ENCODE measurements around the gene NDUFB4.
"Not testable (repeated sequence)": the region's sequence is repeated elsewhere in the genome, so short reads cannot be mapped to it uniquely, and the experiment has no call there.

The NDUFB4 gene

DNA sequence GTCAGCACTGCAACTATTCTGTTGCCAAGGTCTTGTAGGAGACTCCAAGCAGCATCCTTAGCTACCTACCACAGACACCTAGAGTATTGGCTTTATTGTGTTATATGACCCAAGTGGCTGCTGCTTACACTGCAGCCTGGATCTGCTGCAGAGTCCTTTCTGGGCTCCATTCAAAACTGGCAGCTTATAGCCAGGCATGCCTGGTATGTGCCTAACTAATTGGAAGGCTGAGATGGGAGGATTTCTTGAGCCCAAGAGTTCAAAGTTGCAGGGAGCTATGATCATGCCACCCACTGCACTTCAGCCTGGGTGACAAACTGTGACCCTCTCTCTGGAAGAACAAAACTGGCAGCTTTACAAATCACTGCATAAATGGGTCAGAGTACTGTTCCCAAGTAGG, 8.6 kb downstream of the NDUFB4 start:
- H3K4me1 Mint-ChIP-seq (ENCODE audit: low read depth) = peaks cover 3% of the 10 kb centered on the region
- no peaks in the 10 kb centered on the region for H3K27me3 Mint-ChIP-seq (ENCODE audit: low read depth)
- no peaks in the 10 kb centered on the region for H3K9me3 Mint-ChIP-seq
- peaks cover 19% of the 10 kb centered on the region for H3K36me3 Mint-ChIP-seq (ENCODE audit: low read depth)
- H3K4me3 Mint-ChIP-seq = no peak overlapping the region
- H3K27ac Mint-ChIP-seq = no peak overlapping the region

DNA sequence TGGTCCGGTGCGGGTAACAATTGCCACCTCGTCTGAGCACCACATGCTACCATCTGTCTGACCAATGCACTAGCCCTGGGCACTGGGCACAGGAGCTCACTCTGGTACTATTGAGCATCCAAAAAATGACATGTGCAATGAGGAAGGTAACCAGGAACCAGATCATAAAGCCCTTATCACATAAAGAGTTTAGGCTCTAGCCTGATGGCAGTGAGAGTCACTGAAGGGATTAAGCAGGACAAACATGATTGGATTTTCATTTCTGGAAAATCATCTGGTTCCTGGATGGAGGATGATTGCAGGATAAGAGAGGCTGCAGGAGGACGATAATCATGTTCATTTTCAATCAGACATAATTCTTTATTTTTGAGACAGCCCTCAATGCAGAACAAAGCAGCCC, 12.4 kb downstream of the NDUFB4 start:
- Mint-ChIP-seq H3K4me1 (ENCODE audit: low read depth) (no peaks in the 10 kb centered on the region), H3K27me3 (ENCODE audit: low read depth) (peaks cover 5% of the 10 kb centered on the region), H3K36me3 (ENCODE audit: low read depth) (no peaks in the 10 kb centered on the region), H3K9me3 (no peaks in the 10 kb centered on the region), H3K4me3 (no peak overlapping the region), H3K27ac (no peak overlapping the region)

DNA sequence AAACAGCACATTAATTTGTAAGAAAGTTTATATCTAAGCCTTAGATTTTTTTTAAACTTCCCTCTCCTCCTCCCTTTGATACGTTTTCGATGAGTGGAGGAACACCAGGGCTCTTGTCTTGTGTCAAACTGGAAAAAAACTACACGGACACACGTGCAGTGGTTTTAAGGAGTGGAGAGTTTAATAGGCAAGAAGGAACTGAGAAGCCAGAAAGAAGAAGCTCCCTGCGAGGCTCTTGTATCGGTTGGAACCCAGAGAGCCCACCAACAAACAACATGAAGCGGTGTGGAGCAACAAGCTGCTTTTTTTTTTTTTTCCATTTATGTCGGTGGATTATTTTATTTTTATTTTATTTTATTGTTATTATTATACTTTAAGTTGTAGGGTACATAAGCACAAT, 18.6 kb downstream of the NDUFB4 start:
- H3K9me3 Mint-ChIP-seq = no peaks in the 10 kb centered on the region
- no peaks in the 10 kb centered on the region for H3K4me1 Mint-ChIP-seq (ENCODE audit: low read depth)
- no peaks in the 10 kb centered on the region for H3K36me3 Mint-ChIP-seq (ENCODE audit: low read depth)
- H3K27me3 Mint-ChIP-seq (ENCODE audit: low read depth) = peaks cover 6% of the 10 kb centered on the region
- no peak overlapping the region for H3K4me3 Mint-ChIP-seq
- no peak overlapping the region for H3K27ac Mint-ChIP-seq

DNA sequence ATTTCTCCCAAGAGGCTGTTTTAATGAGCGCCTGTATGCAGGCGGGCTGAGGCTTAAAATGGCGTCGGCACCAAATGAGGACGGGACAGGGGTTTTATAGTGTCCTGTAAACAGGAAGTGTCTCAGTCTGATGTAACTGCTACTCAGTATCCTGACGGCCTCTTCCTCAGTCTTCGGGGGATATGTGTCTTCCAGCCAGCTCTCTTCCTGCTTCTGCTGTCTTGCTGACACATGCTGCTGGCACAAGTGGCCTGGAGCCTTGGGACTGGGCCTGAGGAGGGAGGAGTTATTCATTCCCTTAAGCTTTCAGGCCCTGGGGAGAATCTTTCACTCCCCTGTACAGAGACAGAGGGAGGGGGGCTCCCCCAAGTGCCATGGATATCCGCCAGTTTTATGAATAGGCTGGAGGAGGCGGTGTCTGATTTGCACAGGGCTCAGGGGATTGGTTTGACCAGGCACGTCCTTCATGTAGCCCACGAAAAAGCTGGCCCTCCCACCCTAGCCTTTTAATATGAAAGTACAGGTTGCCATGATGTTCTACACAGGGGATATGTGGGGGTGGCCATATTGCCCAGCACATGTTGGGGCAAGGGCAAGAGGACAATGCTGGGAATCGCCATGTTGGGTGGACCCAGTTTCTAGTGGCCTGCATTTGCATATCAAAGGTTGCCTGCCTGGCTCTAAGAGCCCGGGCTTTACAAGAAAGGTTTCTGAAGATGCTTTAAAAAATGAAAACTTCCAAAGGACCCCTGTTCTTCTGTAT, 19.9 kb downstream of the NDUFB4 start:
- H3K4me1 Mint-ChIP-seq (ENCODE audit: low read depth) = no peaks in the 10 kb centered on the region
- peaks cover 6% of the 10 kb centered on the region for H3K27me3 Mint-ChIP-seq (ENCODE audit: low read depth)

DNA sequence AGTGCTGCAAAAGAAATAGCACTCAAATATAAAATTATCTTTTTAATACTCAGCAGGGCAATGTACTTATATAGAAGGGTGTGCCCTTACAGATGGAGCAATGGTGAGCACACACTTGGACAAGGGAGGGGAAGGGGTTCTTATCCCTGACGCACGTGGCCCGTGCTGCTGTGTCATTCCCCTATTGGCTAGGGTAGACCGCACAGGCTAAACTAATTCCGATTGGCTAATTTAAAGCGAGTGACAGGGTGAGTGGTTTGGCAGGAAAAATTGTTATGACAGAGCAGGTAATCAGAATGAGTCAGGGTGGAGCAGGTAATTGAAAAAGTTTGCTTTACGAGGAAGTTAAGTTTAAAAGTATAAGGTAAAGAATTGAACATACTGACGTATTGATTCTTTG, 20.6 kb downstream of the NDUFB4 start:
- not testable (repeated sequence) for H3K4me3 Mint-ChIP-seq; H3K36me3 Mint-ChIP-seq (ENCODE audit: low read depth); H3K27ac Mint-ChIP-seq; H3K27me3 Mint-ChIP-seq (ENCODE audit: low read depth); H3K9me3 Mint-ChIP-seq; H3K4me1 Mint-ChIP-seq (ENCODE audit: low read depth)

More for the DNA sequence above, 19.9 kb downstream of the NDUFB4 start:
- H3K36me3 Mint-ChIP-seq (ENCODE audit: low read depth) = no peaks in the 10 kb centered on the region
- H3K9me3 Mint-ChIP-seq = no peaks in the 10 kb centered on the region
- no peak overlapping the region for H3K4me3 Mint-ChIP-seq
- no peak overlapping the region for H3K27ac Mint-ChIP-seq

DNA sequence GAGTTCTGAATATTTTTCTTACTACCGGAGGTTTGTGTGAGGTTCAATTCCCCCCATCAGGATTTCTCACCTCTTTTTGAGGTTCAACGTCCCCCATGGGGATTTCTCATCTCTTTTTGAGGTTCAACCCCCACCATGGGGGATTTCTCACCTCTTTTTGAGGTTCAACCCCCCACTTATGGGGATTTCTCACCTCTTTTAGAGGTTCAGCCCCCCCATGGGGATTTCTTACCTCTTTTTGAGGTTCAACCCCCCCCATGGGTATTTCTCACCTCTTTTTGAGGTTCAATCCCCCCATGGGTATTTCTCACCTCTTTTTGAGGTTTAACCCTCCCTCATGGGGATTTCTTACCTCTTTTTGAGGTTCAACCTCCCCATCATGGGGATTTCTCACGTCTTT, 26.3 kb downstream of the NDUFB4 start:
- no peak overlapping the region for H3K27ac Mint-ChIP-seq
- peaks cover 17% of the 10 kb centered on the region for H3K9me3 Mint-ChIP-seq
- H3K4me3 Mint-ChIP-seq = no peak overlapping the region
- H3K36me3 Mint-ChIP-seq (ENCODE audit: low read depth) = no peaks in the 10 kb centered on the region
- no peaks in the 10 kb centered on the region for H3K4me1 Mint-ChIP-seq (ENCODE audit: low read depth)
- no peaks in the 10 kb centered on the region for H3K27me3 Mint-ChIP-seq (ENCODE audit: low read depth)

DNA sequence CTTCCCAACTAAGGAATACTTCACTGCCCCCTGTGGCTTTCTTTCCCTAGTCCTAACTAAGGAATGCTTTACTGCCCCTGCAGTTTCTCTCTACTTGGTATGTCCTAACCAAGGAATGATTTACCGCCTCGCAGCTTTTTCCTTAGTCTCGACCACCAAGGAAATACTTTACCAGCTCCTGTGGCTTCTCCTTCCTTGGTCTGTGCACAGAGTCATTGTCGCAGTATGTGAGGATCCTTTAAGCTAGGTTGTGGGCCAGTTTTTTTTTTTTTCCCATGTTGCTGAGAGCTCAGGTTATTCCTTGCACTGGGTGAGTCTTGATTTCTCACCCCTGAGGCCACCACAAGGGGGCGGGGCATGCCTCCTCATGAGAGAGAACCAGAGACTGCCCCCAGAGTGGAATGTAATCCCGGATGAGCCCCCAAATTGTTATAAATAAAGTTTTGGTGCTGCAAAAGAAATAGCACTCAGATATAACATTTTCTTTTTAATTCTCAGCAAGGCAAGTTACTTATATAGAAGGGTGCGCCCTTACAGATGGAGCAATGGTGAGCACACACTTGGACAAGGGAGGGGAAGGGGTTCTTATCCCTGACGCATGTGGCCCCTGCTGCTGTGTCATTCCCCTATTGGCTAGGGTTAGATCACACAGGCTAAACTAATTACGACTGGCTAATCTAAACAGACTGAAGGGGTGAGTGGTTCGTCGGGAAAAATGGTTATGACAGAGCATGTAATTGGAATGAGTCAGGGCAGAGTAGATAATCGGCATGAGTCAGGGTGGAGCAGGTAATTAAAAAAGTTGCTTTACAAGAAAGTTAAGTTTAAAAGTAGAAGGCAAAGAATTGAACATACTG, 27.0 kb downstream of the NDUFB4 start:
- H3K27ac Mint-ChIP-seq = no peak overlapping the region
- H3K27me3 Mint-ChIP-seq (ENCODE audit: low read depth) = no peaks in the 10 kb centered on the region
- H3K4me1 Mint-ChIP-seq (ENCODE audit: low read depth) = no peaks in the 10 kb centered on the region
- no peak overlapping the region for H3K4me3 Mint-ChIP-seq
- H3K36me3 Mint-ChIP-seq (ENCODE audit: low read depth) = no peaks in the 10 kb centered on the region
- peaks cover 17% of the 10 kb centered on the region for H3K9me3 Mint-ChIP-seq

DNA sequence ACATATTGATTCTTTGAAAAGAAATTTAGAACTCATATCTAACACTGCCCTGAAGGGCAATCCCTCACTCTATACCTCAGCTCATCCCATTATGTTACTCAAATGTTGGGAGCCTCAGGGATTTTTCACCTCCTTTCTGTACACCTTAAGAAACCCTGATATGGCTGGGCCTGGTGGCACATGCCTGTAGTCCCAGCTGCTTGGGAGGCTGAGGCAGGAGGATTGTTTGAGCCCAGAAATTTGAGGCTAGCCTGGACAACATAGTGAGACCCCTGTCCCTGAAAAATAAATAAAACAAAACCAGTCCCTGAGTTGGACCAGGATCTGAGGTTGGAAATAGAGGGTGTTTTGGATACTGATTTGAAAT, 27.6 kb downstream of the NDUFB4 start:
- Mint-ChIP-seq H3K36me3 (ENCODE audit: low read depth) (no peaks in the 10 kb centered on the region), H3K9me3 (peaks cover 17% of the 10 kb centered on the region), H3K4me3 (no peak overlapping the region), H3K27ac (no peak overlapping the region), H3K4me1 (ENCODE audit: low read depth) (no peaks in the 10 kb centered on the region), H3K27me3 (ENCODE audit: low read depth) (no peaks in the 10 kb centered on the region)

DNA sequence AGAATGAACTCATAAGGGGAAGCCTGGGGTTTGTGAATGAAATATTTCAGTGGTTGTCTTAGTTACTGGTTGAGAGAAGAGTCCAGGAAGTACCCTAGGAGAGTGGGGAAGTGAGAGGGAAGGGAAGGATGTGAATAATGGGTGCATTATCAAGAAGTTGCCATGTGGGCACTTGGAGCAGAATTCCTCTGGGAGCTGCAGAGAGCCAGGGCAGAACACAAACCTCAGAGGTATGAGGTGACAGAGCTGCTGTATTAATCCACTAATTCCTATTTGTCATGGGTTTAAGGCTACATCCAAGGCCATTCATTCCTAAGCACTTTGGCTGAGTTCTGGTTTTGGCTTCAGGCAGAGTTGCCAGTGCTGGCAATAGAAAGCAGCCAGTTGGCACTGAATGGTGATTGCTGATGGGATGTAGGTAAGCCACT, 29.0 kb downstream of the NDUFB4 start:
- no peak overlapping the region for H3K27ac Mint-ChIP-seq
- no peaks in the 10 kb centered on the region for H3K27me3 Mint-ChIP-seq (ENCODE audit: low read depth)
- H3K4me1 Mint-ChIP-seq (ENCODE audit: low read depth) = no peaks in the 10 kb centered on the region
- peaks cover 17% of the 10 kb centered on the region for H3K9me3 Mint-ChIP-seq
- no peaks in the 10 kb centered on the region for H3K36me3 Mint-ChIP-seq (ENCODE audit: low read depth)
- H3K4me3 Mint-ChIP-seq = no peak overlapping the region

DNA sequence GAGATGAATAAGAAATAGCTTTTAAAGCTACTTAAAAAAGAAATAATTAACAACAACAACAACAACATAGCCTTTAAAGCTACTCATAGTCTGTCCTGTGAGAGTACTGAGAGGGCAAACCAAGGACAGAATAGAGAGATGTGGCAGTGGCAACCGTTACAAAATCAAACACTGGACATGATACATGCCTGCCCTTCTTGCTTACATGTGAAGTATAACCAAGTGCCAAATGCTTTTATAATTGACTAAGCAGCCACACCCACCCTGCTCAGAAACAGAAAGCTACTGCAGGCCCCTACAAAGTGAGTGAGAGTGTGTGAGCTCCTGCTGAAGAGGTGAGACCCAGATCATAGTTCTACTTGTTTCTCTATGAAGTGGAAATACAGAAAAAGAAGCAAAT, 38.4 kb downstream of the NDUFB4 start:
- H3K9me3 Mint-ChIP-seq = no peaks in the 10 kb centered on the region
- H3K4me1 Mint-ChIP-seq (ENCODE audit: low read depth) = peaks cover under 1% of the 10 kb centered on the region
- no peak overlapping the region for H3K27ac Mint-ChIP-seq
- peaks cover 3% of the 10 kb centered on the region for H3K27me3 Mint-ChIP-seq (ENCODE audit: low read depth)
- H3K36me3 Mint-ChIP-seq (ENCODE audit: low read depth) = no peaks in the 10 kb centered on the region
- no peak overlapping the region for H3K4me3 Mint-ChIP-seq

DNA sequence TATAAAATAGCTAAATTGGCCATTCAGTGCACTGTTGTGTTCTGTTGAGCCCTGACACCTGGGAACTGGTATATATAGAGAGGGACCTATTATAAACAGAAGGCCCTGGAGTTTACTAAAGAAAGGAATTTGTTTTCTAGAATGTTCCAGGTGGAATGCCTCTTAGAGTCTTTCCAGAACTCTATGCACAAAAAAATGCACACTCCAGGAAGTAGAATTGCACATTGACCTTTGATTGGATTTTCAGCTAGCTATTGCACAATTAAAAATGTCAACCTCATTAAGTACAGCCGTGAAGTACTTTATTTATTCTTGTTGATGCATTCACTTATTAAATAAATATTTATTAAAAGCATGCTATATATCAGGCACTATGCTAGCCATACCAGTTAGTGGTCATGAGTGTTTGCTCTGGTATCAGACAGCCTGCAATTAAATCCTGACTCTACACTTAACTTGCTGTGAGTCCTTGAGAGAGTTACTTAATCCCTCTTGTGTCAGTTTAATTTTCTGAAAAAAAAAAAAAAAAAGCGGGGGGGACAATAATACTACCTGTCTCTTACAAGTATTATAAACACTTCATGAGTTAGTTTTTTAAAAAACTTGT, 40.8 kb downstream of the NDUFB4 start:
- Mint-ChIP-seq H3K9me3 (no peaks in the 10 kb centered on the region), H3K4me1 (ENCODE audit: low read depth) (peaks cover 4% of the 10 kb centered on the region), H3K27me3 (ENCODE audit: low read depth) (peaks cover 3% of the 10 kb centered on the region), H3K36me3 (ENCODE audit: low read depth) (no peaks in the 10 kb centered on the region), H3K4me3 (no peak overlapping the region), H3K27ac (no peak overlapping the region)

DNA sequence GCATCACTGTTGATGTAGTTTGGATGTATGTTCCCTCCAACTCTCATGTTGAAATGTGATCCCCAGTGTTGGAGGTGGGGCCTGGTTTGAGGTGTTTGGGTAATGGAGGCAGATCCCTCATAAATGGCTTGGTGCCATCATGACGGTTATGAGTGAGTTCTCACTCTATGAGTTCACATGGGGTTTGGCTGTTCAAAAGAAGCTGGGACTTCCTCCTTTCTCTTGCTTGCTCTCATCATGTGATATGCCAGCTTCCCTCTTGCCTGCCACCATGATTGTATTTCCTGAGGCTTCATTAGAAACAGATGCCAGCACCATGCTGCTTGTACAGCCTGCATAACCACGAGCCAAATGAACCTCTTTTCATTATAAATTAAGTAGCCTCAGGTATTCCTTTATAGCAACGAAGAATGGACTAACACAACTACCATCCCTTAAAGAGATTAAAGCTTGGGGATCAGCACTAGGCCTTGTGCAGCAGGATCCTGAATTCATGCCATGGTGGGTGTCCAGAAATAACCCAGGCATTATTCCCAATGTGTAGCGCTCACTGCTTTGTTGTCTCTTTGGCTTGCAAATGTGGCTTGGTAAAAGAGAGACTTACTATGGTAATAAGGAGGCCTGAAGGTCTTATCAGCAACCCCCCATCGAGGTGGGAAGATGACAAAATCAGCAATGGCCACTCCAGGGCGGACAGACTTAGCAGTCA, 41.9 kb downstream of the NDUFB4 start:
- Mint-ChIP-seq H3K4me3 (no peak overlapping the region), H3K4me1 (ENCODE audit: low read depth) (peaks cover 4% of the 10 kb centered on the region), H3K9me3 (no peaks in the 10 kb centered on the region), H3K27me3 (ENCODE audit: low read depth) (peaks cover 3% of the 10 kb centered on the region), H3K36me3 (ENCODE audit: low read depth) (no peaks in the 10 kb centered on the region), H3K27ac (no peak overlapping the region)

DNA sequence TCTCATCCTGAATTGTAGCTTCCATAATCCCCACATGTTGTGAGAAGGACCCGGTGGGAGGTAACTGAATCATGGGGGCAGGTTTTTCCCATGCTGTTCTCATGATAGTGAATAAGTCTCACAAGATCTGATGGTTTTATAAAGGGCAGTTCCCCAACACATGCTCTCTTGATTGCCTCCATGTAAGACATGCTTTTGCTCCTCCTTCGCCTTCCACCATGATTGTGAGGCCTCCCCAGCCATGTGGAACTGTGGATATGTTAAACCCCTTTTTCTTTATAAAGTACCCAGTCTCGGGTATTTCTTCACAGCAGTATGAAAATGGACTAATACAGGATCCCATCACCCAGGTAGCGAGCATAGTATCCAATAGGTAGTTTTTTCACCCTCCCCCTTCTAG, 42.7 kb downstream of the NDUFB4 start:
- H3K9me3 Mint-ChIP-seq; H3K4me1 Mint-ChIP-seq (ENCODE audit: low read depth); H3K27me3 Mint-ChIP-seq (ENCODE audit: low read depth); H3K27ac Mint-ChIP-seq; H3K4me3 Mint-ChIP-seq; H3K36me3 Mint-ChIP-seq (ENCODE audit: low read depth): not testable (repeated sequence)

DNA sequence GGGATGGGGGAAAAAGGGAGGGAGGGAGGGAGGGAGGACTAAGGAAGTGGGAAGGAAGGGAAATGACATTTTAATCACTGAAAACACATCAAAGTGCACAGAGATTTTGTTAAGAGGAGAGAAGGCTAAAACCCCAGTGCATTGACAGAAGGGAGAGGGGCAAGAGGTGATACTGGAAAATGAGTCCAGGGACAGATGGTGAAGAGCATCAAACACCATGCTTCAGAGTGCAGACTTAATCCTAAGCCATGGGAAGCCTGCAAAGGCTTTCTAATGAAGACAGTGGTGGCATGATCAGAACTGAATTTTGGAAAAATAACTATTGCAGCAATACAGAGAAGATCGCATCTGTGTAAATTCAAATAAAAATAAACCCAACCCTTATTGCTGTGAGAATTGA, 44.1 kb downstream of the NDUFB4 start:
- H3K27ac Mint-ChIP-seq = no peak overlapping the region
- no peaks in the 10 kb centered on the region for H3K9me3 Mint-ChIP-seq
- H3K4me3 Mint-ChIP-seq = no peak overlapping the region
- H3K27me3 Mint-ChIP-seq (ENCODE audit: low read depth) = peaks cover 3% of the 10 kb centered on the region
- no peaks in the 10 kb centered on the region for H3K36me3 Mint-ChIP-seq (ENCODE audit: low read depth)
- H3K4me1 Mint-ChIP-seq (ENCODE audit: low read depth) = peaks cover 4% of the 10 kb centered on the region
